Sigmoid colon (tissue), 4 donors: ENCODE data around the gene ATP1B4.

Experiments
- EP300 ChIP-seq, 4 donors: sonication (generic); formaldehyde crosslinking; IDR thresholded peaks; one replicate each; pipeline ENCODE4 v1.6.1; 2017; ENCODE audit warnings: antibody characterized with exemption in 4 of 4
- POLR2AphosphoS5 ChIP-seq, 4 donors: sonication (generic); formaldehyde crosslinking; IDR thresholded peaks; one replicate each; pipeline ENCODE4 v1.6.1; 2017; ENCODE audit warnings: antibody characterized with exemption in 4 of 4
- TF ChIP-seq, protein P1 (sequence below), 4 experiments: fragments of 450-650 bp in 3 of 4; fragments of 200-600 bp in 1 of 4; IDR thresholded peaks; one replicate each; pipeline ENCODE4 v1.5.1; 2016 to 2019; ENCODE audit warnings: antibody characterized with exemption in 4 of 4, mild to moderate bottlenecking in 3 of 4, moderate library complexity in 2 of 4

DNA sequence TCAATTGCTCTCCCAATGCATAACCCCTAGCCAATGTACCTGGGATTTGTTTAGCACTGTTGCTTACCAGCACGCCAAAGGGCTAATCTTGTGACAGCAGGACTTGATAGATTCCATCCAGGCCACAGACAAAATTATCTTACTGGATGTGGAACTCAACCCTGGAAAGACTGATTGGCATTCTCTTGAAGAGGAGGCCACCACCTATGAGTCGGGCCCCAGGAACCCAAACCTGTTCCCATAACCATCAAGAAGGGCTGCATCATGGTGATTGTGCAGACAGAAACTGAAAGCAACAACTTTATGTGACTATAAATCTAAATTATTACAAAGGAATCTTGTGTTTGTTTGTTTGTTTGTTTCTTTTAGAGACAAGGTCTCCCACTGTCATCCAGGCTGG lies 30.8 kb upstream of the ATP1B4 start:
- TF ChIP-seq EP300 (IDR thresholded peaks at IDR 0.05) (no peak), POLR2AphosphoS5 (IDR thresholded peaks at IDR 0.05) (no peak)
- TF ChIP-seq, protein P1, sequence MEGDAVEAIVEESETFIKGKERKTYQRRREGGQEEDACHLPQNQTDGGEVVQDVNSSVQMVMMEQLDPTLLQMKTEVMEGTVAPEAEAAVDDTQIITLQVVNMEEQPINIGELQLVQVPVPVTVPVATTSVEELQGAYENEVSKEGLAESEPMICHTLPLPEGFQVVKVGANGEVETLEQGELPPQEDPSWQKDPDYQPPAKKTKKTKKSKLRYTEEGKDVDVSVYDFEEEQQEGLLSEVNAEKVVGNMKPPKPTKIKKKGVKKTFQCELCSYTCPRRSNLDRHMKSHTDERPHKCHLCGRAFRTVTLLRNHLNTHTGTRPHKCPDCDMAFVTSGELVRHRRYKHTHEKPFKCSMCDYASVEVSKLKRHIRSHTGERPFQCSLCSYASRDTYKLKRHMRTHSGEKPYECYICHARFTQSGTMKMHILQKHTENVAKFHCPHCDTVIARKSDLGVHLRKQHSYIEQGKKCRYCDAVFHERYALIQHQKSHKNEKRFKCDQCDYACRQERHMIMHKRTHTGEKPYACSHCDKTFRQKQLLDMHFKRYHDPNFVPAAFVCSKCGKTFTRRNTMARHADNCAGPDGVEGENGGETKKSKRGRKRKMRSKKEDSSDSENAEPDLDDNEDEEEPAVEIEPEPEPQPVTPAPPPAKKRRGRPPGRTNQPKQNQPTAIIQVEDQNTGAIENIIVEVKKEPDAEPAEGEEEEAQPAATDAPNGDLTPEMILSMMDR (IDR thresholded peaks at IDR 0.05), result no peak
